NCI-H2227 (cell line): ENCODE data around the gene NAA15.
"Not testable (repeated sequence)": the region's sequence is repeated elsewhere in the genome, so short reads cannot be mapped to it uniquely, and the experiment has no call there.

ENCODE experiments used
- DNase-seq: peaks from one replicate; lab custom pipeline; 2025; ENCODE audit not compliant: unreplicated experiment; lab: John Stamatoyannopoulos, UW

NAA15 gene

GRCh38 chr4:139297001-139297410 is 4.3 kb upstream of the NAA15 start:
- no peak for DNase-seq

GRCh38 chr4:139299536-139299935 is 1.8 kb upstream of the NAA15 start:
- DNase-seq: no peak

GRCh38 chr4:139300431-139301112 is 733 bp upstream of the NAA15 start:
- DNase-seq: no peak

- peak; percentile 42 for DNase-seq
Observed at GRCh38 chr4:139301821-139302611, 711 bp downstream of the NAA15 start, which contains the start of gene NDUFC1. TSS of gene NDUFC1 (minus strand) at chr4:139302477. CDS start at chr4:139295798, 6,679 bp downstream.

GRCh38 chr4:139304920-139305319 is 3.6 kb downstream of the NAA15 start:
- DNase-seq: no peak

- no peak for DNase-seq
Observed at GRCh38 chr4:139311909-139312308, 10.6 kb downstream of the NAA15 start.

- DNase-seq: no peak
Observed at GRCh38 chr4:139312552-139313332, 11.4 kb downstream of the NAA15 start.

GRCh38 chr4:139313414-139313813 is 12.1 kb downstream of the NAA15 start:
- not testable (repeated sequence) for DNase-seq

GRCh38 chr4:139314047-139314800 is 12.9 kb downstream of the NAA15 start:
- no peak for DNase-seq

GRCh38 chr4:139315221-139315675 is 13.9 kb downstream of the NAA15 start:
- DNase-seq: no peak

GRCh38 chr4:139316733-139317132 is 15.4 kb downstream of the NAA15 start:
- DNase-seq: no peak

GRCh38 chr4:139317635-139318034 is 16.3 kb downstream of the NAA15 start:
- DNase-seq: no peak

- DNase-seq: no peak
Observed at GRCh38 chr4:139319571-139319970, 18.3 kb downstream of the NAA15 start.

- not testable (repeated sequence) for DNase-seq
Observed at GRCh38 chr4:139322070-139322469, 20.8 kb downstream of the NAA15 start.

- DNase-seq: not testable (repeated sequence)
Observed at GRCh38 chr4:139322541-139322940, 21.2 kb downstream of the NAA15 start.

- no peak for DNase-seq
Observed at GRCh38 chr4:139324620-139325019, 23.3 kb downstream of the NAA15 start.

- no peak for DNase-seq
Observed at GRCh38 chr4:139329665-139330200, 28.4 kb downstream of the NAA15 start.

- no peak for DNase-seq
Observed at GRCh38 chr4:139330283-139330682, 29.0 kb downstream of the NAA15 start.

- DNase-seq: no peak
Observed at GRCh38 chr4:139331185-139331584, 29.9 kb downstream of the NAA15 start.

GRCh38 chr4:139333046-139333445 is 31.7 kb downstream of the NAA15 start:
- DNase-seq: no peak
